NCI-H1930 (cell line): ENCODE data around the gene FARSA.
A peak's percentile ranks its signal among the peaks of the same experiment; 100 is the strongest.
"Not testable (repeated sequence)": the region's sequence is repeated elsewhere in the genome, so short reads cannot be mapped to it uniquely, and the experiment has no call there.

Experiments
- DNase-seq, 2 experiments: peaks; one replicate each; lab custom pipeline; 2025; lab: John Stamatoyannopoulos, UW

Gene FARSA

DNA sequence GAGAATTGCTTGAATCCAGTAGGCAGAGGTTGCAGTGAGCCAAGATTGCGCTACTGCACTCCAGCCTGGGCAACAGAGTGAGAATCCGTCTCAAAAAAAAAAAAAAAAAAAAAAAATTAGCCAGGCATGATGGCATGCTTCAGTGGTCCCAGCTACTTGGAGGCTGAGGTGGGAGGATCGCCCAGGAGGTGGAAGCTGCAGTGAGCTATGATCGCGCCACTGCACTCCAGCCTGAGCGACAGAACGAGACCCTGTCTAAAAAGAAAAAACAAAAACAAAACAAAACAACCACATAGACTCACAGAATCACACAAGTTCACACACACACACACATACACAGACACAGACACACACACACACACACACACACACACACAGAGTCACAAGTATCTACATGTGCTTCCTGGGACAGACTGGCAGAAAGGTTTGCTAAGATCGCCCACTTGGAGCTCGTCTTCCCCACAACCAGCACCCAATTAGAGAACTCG, 43.2 kb downstream of the FARSA start:
- not testable (repeated sequence) for DNase-seq

- DNase-seq: no peak
These were observed 45.4 kb downstream of the FARSA start for GRCh38 chr19:12888006-12888603.

- DNase-seq: no peak
These were observed 46.4 kb downstream of the FARSA start, which contains the start of gene KLF1 for GRCh38 chr19:12886969-12887747. Gene KLF1, minus strand, starts transcription at chr19:12887201. Its CDS starts 61 bp downstream, at chr19:12887140.

GRCh38 chr19:12886651-12886968, 46.9 kb downstream of the FARSA start:
- DNase-seq: no peak

DNA sequence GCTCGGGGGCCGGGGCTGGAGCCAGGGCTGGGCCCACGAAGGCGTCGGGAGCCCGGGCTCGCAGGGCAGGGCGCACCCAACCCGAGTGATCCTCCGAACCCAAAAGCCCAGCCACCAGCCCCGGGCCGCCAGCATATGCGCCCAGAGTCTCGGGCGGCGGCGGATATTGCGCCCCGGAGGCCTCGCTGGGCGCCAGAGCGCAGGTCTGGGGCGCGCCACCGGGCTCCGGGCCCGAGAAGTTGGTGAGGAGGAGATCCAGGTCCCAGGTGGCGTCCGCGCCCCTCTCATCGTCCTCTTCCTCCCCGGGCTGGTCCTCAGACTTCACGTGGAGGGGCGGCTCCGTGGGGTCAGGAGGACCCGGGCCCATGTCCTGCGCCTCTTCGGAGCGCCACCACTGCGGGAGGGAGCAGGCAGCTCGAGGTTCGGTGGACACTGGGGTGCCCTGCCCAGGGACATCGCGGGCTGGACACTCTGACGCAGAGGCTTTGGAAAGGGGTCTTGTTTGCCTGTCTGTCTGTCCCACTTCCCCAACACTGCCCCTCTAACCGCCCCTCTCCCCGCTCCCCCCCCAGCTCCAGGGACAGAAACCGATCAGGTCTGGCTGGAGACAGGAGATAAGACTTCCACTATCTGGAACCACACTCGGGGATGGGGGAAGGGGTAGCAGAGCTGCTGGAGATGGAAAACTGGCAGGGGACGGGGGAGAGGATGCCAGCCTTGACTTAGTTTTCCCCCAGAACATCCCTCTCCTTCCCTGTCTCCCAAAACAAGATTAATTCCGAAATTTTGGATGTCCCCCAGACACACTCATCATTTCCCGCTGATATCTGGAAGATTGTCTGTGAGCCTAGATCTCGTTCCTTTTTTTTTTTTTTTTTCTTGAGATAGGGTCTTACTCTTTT, 47.5 kb downstream of the FARSA start:
- DNase-seq: no peak

DNA sequence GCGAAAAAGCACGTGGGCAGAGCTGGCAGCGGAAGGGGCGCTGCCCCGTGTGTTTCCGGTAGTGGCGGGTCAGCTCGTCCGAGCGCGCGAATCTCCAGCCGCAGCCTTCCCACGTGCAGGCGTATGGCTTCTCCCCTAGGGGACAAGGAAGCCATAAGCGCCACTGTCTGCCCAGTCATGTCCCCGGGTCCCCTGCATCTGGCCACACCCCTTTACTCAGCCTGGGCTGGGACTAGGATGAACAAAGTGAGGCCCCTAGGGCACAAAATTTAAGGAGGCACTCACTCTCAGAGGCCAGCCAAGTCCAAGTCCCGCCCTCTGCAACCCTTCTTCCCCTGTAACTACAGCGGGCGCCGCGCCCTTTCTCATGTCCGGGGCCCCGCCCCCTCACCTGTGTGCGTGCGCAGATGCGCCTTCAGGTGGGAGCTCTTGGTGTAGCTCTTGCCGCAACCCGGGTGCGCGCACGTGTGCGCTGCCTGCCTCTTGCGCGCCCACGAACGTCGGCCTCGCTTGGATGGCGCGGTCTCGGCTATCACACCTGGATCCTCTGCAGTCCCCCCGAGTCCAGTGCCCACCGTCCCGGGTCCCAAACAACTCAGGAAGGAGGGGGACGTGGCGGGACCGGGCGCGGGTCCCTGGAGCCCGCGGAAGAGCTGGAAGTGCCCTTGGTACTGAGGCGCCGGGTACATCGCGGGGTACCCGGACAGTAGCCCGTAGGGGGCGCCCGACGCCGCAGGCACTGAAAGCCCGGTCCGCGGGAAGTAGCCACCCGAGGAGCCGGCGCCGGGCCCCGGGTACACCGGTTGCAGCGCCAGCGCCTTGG, 48.4 kb downstream of the FARSA start:
- DNase-seq: peak; percentile 84 to 88

DNA sequence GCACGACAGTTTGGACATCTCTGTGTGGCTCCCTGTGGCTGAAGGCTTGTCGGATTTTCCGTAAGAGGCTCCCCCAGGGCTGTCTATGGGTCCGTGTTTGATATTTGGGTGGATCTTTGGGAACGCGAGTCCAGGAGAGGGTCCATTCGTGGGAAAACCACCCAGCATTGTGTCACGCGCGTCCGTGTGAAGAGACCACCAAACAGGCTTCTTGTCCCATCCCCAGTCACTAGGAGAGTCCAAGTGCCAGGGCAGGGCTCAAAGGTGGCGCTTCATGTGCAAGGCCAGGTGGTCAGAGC, 48.9 kb downstream of the FARSA start:
- DNase-seq: no peak

DNA sequence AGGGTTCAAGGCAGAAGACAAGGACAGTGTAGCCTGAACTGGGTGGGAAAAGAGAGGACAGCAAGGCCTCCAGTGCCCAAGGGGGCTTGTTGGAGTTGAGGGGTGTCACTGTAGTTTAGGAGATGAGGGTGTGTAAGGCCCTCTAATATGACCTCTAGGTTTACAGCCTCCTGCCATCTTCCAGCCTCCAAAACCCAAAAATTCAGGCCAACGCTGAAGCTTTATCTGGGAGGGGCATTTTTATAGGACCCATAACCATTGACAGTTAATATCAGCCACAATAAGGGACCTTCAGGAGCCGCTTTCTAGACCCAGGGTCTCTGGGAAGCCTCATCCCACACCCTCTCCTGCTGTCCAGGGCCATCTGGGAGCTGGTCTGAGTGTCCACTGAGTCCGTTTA, 49.3 kb downstream of the FARSA start:
- DNase-seq: no peak

DNA sequence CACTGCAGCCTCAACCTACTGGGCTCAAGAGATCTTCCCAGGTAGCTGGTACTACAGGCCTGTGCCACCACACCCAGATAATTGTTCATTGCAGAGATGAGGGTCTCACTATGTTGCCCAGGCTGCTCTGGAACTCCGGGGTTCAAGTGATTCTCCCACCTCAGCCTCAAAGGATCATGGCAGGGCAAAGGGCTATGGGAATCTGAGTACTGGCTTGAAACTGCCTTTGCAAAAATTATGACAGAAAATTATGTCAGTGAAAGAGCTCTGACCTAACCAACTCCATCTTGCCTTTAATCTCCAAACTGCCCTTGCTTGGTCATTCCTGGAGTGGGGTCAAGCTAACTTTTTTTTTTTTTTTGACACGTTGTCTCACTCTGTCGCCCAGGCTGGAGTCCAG, 50.9 kb downstream of the FARSA start:
- no peak for DNase-seq

- peak; percentile 77 to 91 for DNase-seq
These were observed 52.2 kb downstream of the FARSA start, which contains the start of gene DNASE2 for GRCh38 chr19:12881172-12881808. Gene DNASE2, minus strand, starts transcription at chr19:12881449. Its CDS starts 74 bp downstream, at chr19:12881375.

GRCh38 chr19:12880551-12881171, 52.9 kb downstream of the FARSA start:
- DNase-seq: no peak

GRCh38 chr19:12875086-12875485, 58.4 kb downstream of the FARSA start:
- no peak for DNase-seq

DNA sequence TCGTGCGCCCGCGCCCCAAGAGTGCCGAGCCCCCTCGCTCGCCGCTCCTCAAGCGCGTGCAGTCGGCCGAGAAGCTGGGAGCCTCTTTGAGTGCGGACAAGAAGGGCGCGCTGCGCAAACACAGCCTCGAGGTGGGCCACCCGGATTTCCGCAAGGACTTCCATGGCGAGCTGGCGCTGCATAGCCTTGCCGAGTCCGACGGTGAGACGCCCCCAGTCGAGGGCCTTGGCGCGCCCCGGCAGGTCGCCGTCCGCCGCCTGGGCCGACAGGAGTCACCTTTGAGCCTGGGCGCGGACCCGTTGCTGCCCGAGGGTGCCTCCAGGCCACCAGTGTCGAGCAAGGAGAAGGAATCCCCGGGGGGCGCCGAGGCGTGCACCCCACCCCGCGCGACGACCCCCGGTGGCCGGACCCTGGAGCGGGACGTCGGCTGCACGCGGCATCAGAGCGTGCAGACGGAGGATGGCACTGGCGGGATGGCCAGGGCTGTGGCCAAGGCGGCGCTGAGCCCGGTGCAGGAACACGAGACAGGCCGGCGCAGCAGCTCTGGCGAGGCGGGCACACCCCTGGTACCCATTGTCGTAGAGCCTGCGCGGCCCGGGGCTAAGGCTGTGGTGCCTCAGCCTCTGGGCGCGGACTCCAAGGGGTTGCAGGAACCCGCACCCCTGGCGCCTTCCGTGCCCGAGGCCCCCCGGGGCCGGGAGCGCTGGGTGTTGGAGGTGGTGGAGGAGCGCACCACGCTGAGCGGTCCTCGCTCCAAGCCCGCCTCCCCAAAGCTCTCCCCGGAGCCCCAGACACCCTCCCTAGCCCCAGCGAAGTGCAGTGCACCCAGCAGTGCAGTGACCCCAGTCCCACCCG, 59.4 kb downstream of the FARSA start:
- no peak for DNase-seq

DNA sequence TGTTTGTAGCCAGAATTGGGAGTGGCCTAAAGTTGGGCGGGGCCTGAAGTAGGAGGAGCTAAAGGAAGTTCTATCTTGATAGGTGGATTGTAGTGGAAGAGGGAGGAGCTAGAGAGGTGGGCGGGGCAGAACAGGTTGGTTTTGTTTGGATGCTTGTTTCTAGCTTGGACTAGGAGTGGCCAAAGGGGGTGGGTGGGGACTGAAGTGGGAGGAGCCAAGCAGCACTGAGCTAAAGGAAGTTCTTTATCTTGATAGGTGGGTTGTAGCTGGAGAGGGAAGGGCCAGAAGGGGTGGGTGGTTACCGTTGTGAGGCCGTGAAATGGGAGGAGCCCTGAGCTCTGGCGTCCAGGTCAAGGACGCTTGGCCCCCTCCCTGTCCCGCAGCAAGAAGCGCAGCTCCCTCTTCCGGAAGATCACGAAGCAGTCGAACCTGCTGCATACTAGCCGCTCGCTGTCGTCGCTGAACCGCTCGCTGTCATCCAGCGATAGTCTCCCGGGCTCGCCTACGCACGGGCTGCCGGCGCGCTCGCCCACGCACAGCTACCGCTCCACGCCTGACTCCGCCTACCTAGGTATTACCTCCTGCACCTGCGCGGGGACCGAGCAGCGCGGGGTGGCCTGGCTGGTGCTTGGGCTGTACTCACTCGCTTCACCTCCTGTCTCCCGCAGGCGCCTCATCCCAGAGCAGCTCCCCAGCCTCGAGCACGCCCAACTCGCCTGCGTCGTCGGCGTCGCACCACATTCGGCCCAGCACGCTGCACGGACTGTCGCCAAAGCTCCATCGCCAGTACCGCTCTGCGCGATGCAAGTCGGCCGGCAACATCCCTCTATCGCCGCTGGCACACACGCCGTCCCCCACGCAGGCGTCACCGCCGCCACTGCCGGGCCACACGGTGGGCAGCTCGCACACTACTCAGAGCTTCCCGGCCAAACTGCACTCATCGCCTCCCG, 60.3 kb downstream of the FARSA start:
- DNase-seq: no peak
